Measurements from ENCODE around the gene EXOC3L4. TPM values are rescaled to one million over a fixed set of nuclear protein-coding genes. Genes with fewer than 3 reads are reported as not detected.

Gene EXOC3L4
- total RNA-seq, 6 experiments from 2014 or later = 0.45 TPM; not detected in 5

DNA sequence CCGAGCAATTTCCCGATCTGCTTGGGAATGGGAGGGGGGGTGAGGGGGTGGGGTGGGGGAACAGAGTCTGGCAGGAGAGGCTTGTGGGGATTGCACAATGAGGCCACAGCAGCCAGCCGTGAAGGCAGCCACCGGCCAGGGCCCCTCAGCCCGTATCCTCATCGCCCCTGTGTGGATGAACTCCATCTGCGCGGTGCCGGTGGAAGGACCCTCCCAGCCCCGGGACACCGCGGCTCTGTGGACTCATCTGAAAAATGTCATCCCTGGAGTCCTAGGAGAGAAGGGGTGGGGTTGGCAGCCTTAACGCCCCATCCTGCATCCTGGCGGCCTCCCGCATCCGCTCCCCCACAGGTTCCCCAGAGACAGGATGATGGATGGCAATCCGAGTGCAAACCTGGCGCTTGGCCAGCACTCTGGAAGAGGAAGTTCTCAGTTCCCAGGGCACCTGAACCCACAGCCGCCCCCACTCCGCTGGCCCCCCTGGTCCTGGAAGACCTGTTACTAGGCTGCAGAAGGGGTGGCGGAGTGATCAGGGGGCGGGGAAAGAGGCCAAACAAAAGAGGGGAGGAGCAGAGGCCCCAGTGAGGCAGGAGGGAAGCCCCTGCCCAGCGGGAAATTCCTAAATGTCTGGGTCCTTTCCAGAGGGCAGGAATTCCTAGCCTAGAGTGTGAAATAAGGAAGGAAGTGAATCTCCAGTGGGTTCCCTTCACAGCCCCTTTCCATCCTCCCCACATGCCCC, 27.5 kb downstream of the EXOC3L4 start:
- peaks cover 18% of the 10 kb centered on the region for H3K4me1 Mint-ChIP-seq (ENCODE audit: low read depth)
- H3K9me3 Mint-ChIP-seq = no peaks in the 10 kb centered on the region
- TF ChIP-seq, protein P1, sequence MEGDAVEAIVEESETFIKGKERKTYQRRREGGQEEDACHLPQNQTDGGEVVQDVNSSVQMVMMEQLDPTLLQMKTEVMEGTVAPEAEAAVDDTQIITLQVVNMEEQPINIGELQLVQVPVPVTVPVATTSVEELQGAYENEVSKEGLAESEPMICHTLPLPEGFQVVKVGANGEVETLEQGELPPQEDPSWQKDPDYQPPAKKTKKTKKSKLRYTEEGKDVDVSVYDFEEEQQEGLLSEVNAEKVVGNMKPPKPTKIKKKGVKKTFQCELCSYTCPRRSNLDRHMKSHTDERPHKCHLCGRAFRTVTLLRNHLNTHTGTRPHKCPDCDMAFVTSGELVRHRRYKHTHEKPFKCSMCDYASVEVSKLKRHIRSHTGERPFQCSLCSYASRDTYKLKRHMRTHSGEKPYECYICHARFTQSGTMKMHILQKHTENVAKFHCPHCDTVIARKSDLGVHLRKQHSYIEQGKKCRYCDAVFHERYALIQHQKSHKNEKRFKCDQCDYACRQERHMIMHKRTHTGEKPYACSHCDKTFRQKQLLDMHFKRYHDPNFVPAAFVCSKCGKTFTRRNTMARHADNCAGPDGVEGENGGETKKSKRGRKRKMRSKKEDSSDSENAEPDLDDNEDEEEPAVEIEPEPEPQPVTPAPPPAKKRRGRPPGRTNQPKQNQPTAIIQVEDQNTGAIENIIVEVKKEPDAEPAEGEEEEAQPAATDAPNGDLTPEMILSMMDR (IDR thresholded peaks at IDR 0.05) = no peak
- H3K4me3 Mint-ChIP-seq = peak overlapping the region; percentile 43; the same call in 1 of the 2 replicates
- DNase-seq = no peak
- H3K36me3 Mint-ChIP-seq (ENCODE audit: low read depth) = no peaks in the 10 kb centered on the region
- H3K27ac Mint-ChIP-seq = no peak overlapping the region
- H3K27me3 Mint-ChIP-seq (ENCODE audit: insufficient read depth) = peaks cover 3% of the 10 kb centered on the region

DNA sequence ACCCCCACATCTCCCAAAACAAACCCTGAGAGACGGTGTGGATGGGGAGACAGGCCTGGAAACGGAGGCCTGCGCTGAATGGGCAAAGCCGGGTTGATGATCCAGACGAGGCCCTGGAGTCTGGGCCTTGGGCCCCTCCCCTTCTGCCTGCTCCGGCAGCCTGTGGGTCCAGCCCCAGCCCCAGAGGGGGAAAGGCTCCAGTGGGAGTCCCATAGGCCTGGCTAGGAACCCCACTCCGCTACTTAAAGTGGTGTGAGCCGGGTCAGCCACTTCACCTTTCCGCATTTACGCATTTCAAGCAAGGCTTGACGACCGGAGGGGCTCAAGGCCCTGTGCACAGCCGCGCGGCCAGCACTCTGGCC, 28.0 kb downstream of the EXOC3L4 start:
- no peaks in the 10 kb centered on the region for H3K36me3 Mint-ChIP-seq (ENCODE audit: low read depth)
- H3K27ac Mint-ChIP-seq = no peak overlapping the region
- H3K27me3 Mint-ChIP-seq (ENCODE audit: insufficient read depth) = peaks cover 3% of the 10 kb centered on the region
- peak overlapping the region; percentile 43; the same call in 1 of the 2 replicates for H3K4me3 Mint-ChIP-seq
- peaks cover 18% of the 10 kb centered on the region for H3K4me1 Mint-ChIP-seq (ENCODE audit: low read depth)
- DNase-seq = no peak
- no peaks in the 10 kb centered on the region for H3K9me3 Mint-ChIP-seq
- TF ChIP-seq, protein P1 (IDR thresholded peaks at IDR 0.05) = no peak

DNA sequence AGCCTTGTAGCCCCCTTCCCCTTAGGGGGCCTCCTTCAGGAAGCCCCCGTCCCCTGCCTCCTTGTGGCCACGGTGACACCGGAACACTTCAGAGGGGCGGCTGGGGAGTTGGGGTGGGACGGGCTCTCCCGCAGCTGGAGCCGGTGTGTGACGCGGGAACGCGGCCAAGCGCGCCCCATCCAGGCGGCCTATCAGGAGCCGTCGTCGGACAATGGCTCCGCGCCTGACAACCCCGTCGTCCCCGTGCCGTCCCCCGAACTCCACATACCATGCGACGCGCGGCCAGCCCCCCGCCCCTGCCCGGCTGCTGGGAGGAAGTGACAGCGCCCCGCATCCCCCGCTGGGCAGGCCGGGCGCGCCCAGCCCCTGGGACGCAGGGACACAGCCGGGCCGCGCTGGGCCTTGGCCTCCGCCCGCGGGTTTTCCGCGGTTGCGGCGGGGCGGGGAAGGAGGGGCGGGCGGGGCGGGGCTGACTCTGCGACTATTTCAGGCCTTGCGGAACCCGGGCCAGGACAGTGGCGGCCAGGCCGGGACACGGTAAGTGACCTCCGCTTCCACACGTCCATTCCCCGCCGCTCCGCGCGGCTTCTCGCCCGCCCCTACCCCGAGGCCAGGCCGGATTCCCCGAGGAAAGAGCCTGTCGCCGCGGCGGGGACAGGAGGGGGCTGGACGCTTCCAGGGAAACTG, 28.6 kb downstream of the EXOC3L4 start, which contains the start of gene TNFAIP2:
Gene TNFAIP2 (plus strand): TSS at position 515 of the 687 bp plus-strand sequence. CDS start 2,997 bp downstream, outside the sequence.
- Mint-ChIP-seq H3K27ac (peak within 1 kb of the TSS; percentile 69), H3K4me1 (ENCODE audit: low read depth) (peaks cover 23% of the 10 kb centered on the region), H3K36me3 (ENCODE audit: low read depth) (no peaks in the 10 kb centered on the region), H3K9me3 (no peaks in the 10 kb centered on the region), H3K4me3 (peak within 1 kb of the TSS; percentile 87), H3K27me3 (ENCODE audit: insufficient read depth) (peaks cover 3% of the 10 kb centered on the region)
- no peak for DNase-seq
- TF ChIP-seq, protein P1 (IDR thresholded peaks at IDR 0.05) = no peak

DNA sequence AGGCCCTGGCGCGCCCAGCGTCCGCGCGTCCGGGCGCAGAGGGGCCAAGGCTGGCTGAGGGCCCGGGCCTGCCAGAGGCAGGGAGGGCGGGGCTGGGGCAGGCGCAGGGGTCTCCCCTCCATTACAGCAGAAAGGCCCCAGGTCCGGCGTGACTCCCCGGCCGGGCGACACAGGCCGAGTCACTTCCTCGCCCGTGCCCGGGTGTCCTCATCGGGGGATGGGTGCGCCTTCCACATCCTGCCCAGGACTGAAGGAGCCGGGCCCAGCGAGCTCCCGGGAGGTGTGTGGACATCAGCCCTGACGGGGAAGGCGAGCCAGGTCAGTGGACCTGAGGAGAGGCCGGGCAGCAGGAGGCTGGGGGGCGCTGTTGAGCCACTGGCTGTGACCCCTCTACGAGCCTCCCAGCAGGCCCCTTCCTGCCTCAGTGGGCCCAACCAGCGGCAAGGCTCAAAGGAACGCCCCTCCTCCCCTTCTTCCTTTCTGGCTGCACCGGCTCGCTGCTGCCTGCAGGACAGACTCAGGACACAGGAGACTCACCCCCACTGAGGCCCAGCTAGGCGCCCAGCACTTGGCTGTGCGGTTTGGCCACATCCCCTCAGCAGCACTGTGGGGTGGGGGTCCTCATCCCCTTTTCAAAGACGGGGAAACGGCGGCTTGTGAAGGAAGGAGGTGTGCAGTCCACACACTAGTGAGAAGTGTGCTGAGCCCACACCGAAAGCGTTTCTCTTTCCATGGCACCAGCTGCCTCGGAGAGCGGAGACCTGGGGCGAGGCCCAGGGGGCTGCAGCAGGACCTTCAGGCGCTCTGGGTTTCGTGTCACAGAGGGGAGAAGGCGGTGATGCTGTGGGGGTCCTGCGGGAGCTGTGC, 29.3 kb downstream of the EXOC3L4 start:
- Mint-ChIP-seq H3K36me3 (ENCODE audit: low read depth) (no peaks in the 10 kb centered on the region), H3K4me1 (ENCODE audit: low read depth) (peaks cover 31% of the 10 kb centered on the region), H3K4me3 (peak overlapping the region; percentile 87), H3K27me3 (ENCODE audit: insufficient read depth) (peaks cover 3% of the 10 kb centered on the region), H3K9me3 (no peaks in the 10 kb centered on the region), H3K27ac (peak overlapping the region; percentile 69)
- TF ChIP-seq, protein P1 (IDR thresholded peaks at IDR 0.05) = peak; percentile 76
- DNase-seq = no peak

GRCh38 chr14:103124501-103125001, 30.0 kb downstream of the EXOC3L4 start:
- Mint-ChIP-seq H3K4me3 (peak overlapping the region; percentile 87), H3K4me1 (ENCODE audit: low read depth) (peaks cover 37% of the 10 kb centered on the region), H3K27me3 (ENCODE audit: insufficient read depth) (peaks cover 3% of the 10 kb centered on the region), H3K36me3 (ENCODE audit: low read depth) (no peaks in the 10 kb centered on the region), H3K9me3 (no peaks in the 10 kb centered on the region), H3K27ac (no peak overlapping the region)
- TF ChIP-seq, protein P1 (IDR thresholded peaks at IDR 0.05) = no peak
- DNase-seq = no peak
